H9 (cell line): Measurements from ENCODE around the gene RYR3. TPM values are rescaled to one million over a fixed set of nuclear protein-coding genes. Genes with fewer than 3 reads are reported as not detected.

Experiments used
- DNase-seq: peaks from one replicate; pipeline ENCODE4 v3.0.0-alpha.2; 2017
- H2AFZ ChIP-seq: one replicate; pipeline ENCODE4 v1.6.1; 2013; ENCODE audit warnings: mild to moderate bottlenecking, low read length, control low read depth, moderate library complexity
- H2AK5ac ChIP-seq: 2 replicates; pipeline ENCODE4 v1.6.1; 2013; ENCODE audit warnings: low read length, control low read depth, mixed read lengths; ENCODE audit not compliant: insufficient read length
- H2BK120ac ChIP-seq: one replicate; pipeline ENCODE4 v1.6.1; 2013; ENCODE audit warnings: low read depth, mild to moderate bottlenecking, low read length, control low read depth, inconsistent platforms; ENCODE audit not compliant: poor library complexity, severe bottlenecking
- H2BK12ac ChIP-seq: 2 replicates; pipeline ENCODE4 v1.6.1; 2013; ENCODE audit warnings: low read length, control low read depth, mixed read lengths, low read depth; ENCODE audit not compliant: insufficient read length
- H2BK15ac ChIP-seq: 2 replicates; pipeline ENCODE4 v1.6.1; 2013; ENCODE audit warnings: low read depth, low read length, control low read depth
- H2BK20ac ChIP-seq: one replicate; pipeline ENCODE4 v1.6.1; 2013; ENCODE audit warnings: low read depth, mild to moderate bottlenecking, low read length, control low read depth, inconsistent platforms; ENCODE audit not compliant: poor library complexity, severe bottlenecking
- H2BK5ac ChIP-seq: 2 replicates; pipeline ENCODE4 v1.6.1; 2013; ENCODE audit warnings: low read length, control low read depth, mixed read lengths; ENCODE audit not compliant: insufficient read length
- H3K14ac ChIP-seq: 2 replicates; pipeline ENCODE4 v1.6.1; 2013; ENCODE audit warnings: low read length, control low read depth; ENCODE audit not compliant: insufficient read depth
- H3K18ac ChIP-seq: 2 replicates; pipeline ENCODE4 v1.6.1; 2013; ENCODE audit warnings: low read depth, mild to moderate bottlenecking, mixed read lengths, low read length, control low read depth; ENCODE audit not compliant: insufficient read length
- H3K23ac ChIP-seq: 2 replicates; pipeline ENCODE4 v1.6.1; 2013; ENCODE audit warnings: low read length, control low read depth, mixed read lengths, low read depth; ENCODE audit not compliant: insufficient read length
- H3K23me2 ChIP-seq: 2 replicates; pipeline ENCODE4 v1.6.1; 2013; ENCODE audit warnings: low read depth, mild to moderate bottlenecking, mixed read lengths, low read length, control low read depth; ENCODE audit not compliant: insufficient read length, poor library complexity, severe bottlenecking
- H3K27ac ChIP-seq: 2 replicates; pipeline ENCODE4 v1.5.1; 2013; ENCODE audit warnings: low read length, control low read depth, mixed read lengths, low read depth; ENCODE audit not compliant: insufficient read length
- H3K27me3 ChIP-seq: 2 replicates; pipeline ENCODE4 v1.6.1; 2013; ENCODE audit warnings: low read length, control low read depth, inconsistent platforms; ENCODE audit not compliant: insufficient read depth
- H3K4ac ChIP-seq: 2 replicates; pipeline ENCODE4 v1.6.1; 2013; ENCODE audit warnings: low read depth, mild to moderate bottlenecking, control low read depth, inconsistent platforms, low read length, moderate library complexity
- H3K4me1 ChIP-seq: 2 replicates; pipeline ENCODE4 v1.6.1; 2013; ENCODE audit warnings: low read length, control low read depth, inconsistent platforms; ENCODE audit not compliant: insufficient read depth
- H3K4me2 ChIP-seq: 2 replicates; pipeline ENCODE4 v1.6.1; 2013; ENCODE audit warnings: low read length, control low read depth, mixed read lengths; ENCODE audit not compliant: insufficient read length, insufficient read depth
- H3K56ac ChIP-seq: 2 replicates; pipeline ENCODE4 v1.6.1; 2013; ENCODE audit warnings: low read depth, mild to moderate bottlenecking, mixed read lengths, low read length, control low read depth; ENCODE audit not compliant: insufficient read length
- H3K79me1 ChIP-seq: 2 replicates; pipeline ENCODE4 v1.6.1; 2013; ENCODE audit warnings: low read depth, mild to moderate bottlenecking, moderate library complexity, low read length, control low read depth, inconsistent platforms; ENCODE audit not compliant: insufficient read depth, poor library complexity, severe bottlenecking
- H3K79me2 ChIP-seq: 2 replicates; pipeline ENCODE4 v1.6.1; 2013; ENCODE audit warnings: low read length, control low read depth, inconsistent platforms; ENCODE audit not compliant: insufficient read depth
- H3K9ac ChIP-seq: 2 replicates; pipeline ENCODE4 v1.6.1; 2013; ENCODE audit warnings: low read length, control low read depth, mixed read lengths; ENCODE audit not compliant: insufficient read length; ENCODE audit errors: extremely low read depth
- H3K9me3 ChIP-seq: one replicate; pipeline ENCODE4 v1.6.1; 2013; ENCODE audit warnings: low read depth, low read length, inconsistent platforms; ENCODE audit not compliant: control insufficient read depth
- H3T11ph ChIP-seq: one replicate; pipeline ENCODE4 v1.6.1; 2013; ENCODE audit warnings: mild to moderate bottlenecking, low read length, control low read depth, inconsistent platforms
- H4K20me1 ChIP-seq: one replicate; pipeline ENCODE4 v1.6.1; 2013; ENCODE audit not compliant: control insufficient read depth, insufficient read length, insufficient read depth
- H4K5ac ChIP-seq: 2 replicates; pipeline ENCODE4 v1.6.1; 2013; ENCODE audit warnings: low read depth, mild to moderate bottlenecking, mixed read lengths, low read length, control low read depth; ENCODE audit not compliant: insufficient read length
- H4K8ac ChIP-seq: replicated peaks from 2 replicates; pipeline ENCODE4 v1.6.1; 2013; ENCODE audit warnings: low read length, control low read depth, mixed read lengths, low read depth; ENCODE audit not compliant: insufficient read length
- H4K91ac ChIP-seq: 2 replicates; pipeline ENCODE4 v1.6.1; 2013; ENCODE audit warnings: low read depth, mild to moderate bottlenecking, moderate library complexity, mixed read lengths, low read length, control low read depth; ENCODE audit not compliant: insufficient read length
- H3K27ac Mint-ChIP-seq, 3 experiments: 2 replicates in 2 of 3; 3 replicates in 1 of 3; pipeline ENCODE4 v1.8.0; 2020 to 2021; ENCODE audit warnings: mixed read lengths in 3 of 3, mild to moderate bottlenecking in 1 of 3, moderate library complexity in 1 of 3
- H3K27me3 Mint-ChIP-seq: 2 replicates; pipeline ENCODE4 v1.8.0; 2021; ENCODE audit warnings: low read depth, mild to moderate bottlenecking, moderate library complexity, mixed read lengths
- H3K36me3 Mint-ChIP-seq, 3 experiments: 2 replicates in 2 of 3; 3 replicates in 1 of 3; pipeline ENCODE4 v1.8.0; 2020 to 2021; ENCODE audit warnings: low read depth in 3 of 3, mixed read lengths in 3 of 3; ENCODE audit not compliant: insufficient read depth in 1 of 3
- H3K4me1 Mint-ChIP-seq, 2 experiments: 2 replicates each; pipeline ENCODE4 v1.8.0; 2020; ENCODE audit warnings: mixed read lengths in 2 of 2
- H3K4me3 Mint-ChIP-seq, 2 experiments: 2 replicates in 1 of 2; 3 replicates in 1 of 2; pipeline ENCODE4 v1.8.0; 2020 to 2021; ENCODE audit warnings: mild to moderate bottlenecking in 2 of 2, mixed read lengths in 2 of 2, moderate library complexity in 1 of 2
- H3K9me3 Mint-ChIP-seq, 2 experiments: 2 replicates in 1 of 2; 3 replicates in 1 of 2; pipeline ENCODE4 v1.8.0; 2020; ENCODE audit warnings: mild to moderate bottlenecking in 2 of 2, mixed read lengths in 2 of 2, moderate library complexity in 1 of 2
- WGBS: extraction: QIAGEN DNeasy Blood & Tissue Kit; methylation state at CpG from one replicate; pipeline ENCODE4 v1.1.7; 2013; ENCODE audit warnings: missing lambda C conversion rate, low lambda C conversion rate, mixed read lengths; ENCODE audit not compliant: insufficient read length; ENCODE audit errors: extremely low coverage; 5-methylcytosine and 5-hydroxymethylcytosine counted together
- total RNA-seq: library from RNA; stranded (reverse); gene quantifications from 2 replicates; pipeline ENCODE4 v1.2.1, GENCODE V29; 2021
- TF ChIP-seq, protein P1 (sequence below): fragments of 200-600 bp; sonication (generic); conservative IDR thresholded peaks from 3 replicates; pipeline ENCODE4 v1.8.0; 2021; ENCODE audit warnings: antibody characterized with exemption, mild to moderate bottlenecking

Gene RYR3
- total RNA-seq, 1 experiment from 2014 or later = 0.85 TPM

- Histone ChIP-seq H3K23ac (no peak overlapping the region), H3K27ac (no peak overlapping the region), H2AFZ (no peak overlapping the region), H2BK20ac (no peak overlapping the region), H4K8ac (no peak overlapping the region), H4K91ac (no peak overlapping the region), H3K23me2 (no peaks in the 10 kb centered on the region), H3T11ph (no peak overlapping the region), H3K14ac (no peak overlapping the region), H2AK5ac (no peak overlapping the region), H2BK120ac (no peak overlapping the region), H3K4me2 (no peak overlapping the region), H3K4ac (no peak overlapping the region), H3K9ac (no peak overlapping the region), H2BK12ac (no peak overlapping the region), H3K27me3 (no peaks in the 10 kb centered on the region), H3K4me1 (no peaks in the 10 kb centered on the region), H4K20me1 (no peaks in the 10 kb centered on the region), H3K9me3 (no peaks in the 10 kb centered on the region), H2BK5ac (no peak overlapping the region), H4K5ac (no peak overlapping the region), H3K79me1 (no peaks in the 10 kb centered on the region), H3K18ac (no peak overlapping the region), H3K56ac (no peak overlapping the region), H2BK15ac (no peak overlapping the region), H3K79me2 (no peaks in the 10 kb centered on the region)
- H3K9me3 Mint-ChIP-seq = no peaks in the 10 kb centered on the region
- peaks cover 4 to 5% of the 10 kb centered on the region in 2 experiments; a peak in 3 of 4 replicates for H3K4me1 Mint-ChIP-seq
- TF ChIP-seq, protein P1, sequence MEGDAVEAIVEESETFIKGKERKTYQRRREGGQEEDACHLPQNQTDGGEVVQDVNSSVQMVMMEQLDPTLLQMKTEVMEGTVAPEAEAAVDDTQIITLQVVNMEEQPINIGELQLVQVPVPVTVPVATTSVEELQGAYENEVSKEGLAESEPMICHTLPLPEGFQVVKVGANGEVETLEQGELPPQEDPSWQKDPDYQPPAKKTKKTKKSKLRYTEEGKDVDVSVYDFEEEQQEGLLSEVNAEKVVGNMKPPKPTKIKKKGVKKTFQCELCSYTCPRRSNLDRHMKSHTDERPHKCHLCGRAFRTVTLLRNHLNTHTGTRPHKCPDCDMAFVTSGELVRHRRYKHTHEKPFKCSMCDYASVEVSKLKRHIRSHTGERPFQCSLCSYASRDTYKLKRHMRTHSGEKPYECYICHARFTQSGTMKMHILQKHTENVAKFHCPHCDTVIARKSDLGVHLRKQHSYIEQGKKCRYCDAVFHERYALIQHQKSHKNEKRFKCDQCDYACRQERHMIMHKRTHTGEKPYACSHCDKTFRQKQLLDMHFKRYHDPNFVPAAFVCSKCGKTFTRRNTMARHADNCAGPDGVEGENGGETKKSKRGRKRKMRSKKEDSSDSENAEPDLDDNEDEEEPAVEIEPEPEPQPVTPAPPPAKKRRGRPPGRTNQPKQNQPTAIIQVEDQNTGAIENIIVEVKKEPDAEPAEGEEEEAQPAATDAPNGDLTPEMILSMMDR = no peak
- no peaks in the 10 kb centered on the region for H3K36me3 Mint-ChIP-seq
- DNase-seq = no peak
- H3K27ac Mint-ChIP-seq = no peak overlapping the region
- H3K4me3 Mint-ChIP-seq = no peak overlapping the region
- no CpG with 5 or more reads among the region's 1 CpG for WGBS
- H3K27me3 Mint-ChIP-seq = no peaks in the 10 kb centered on the region; the same call in 1 of the 2 replicates
Measured at GRCh38 chr15:33443708-33444107, 132.9 kb downstream of the RYR3 start.
